H1 (cell line): ENCODE data around the gene SLC2A4. TPM values are rescaled to one million over a fixed set of nuclear protein-coding genes. Genes with fewer than 3 reads are reported as not detected.
A peak's percentile ranks its signal among the peaks of the same experiment; 100 is the strongest.

Experiments used
- CTCF ChIA-PET: fragments of 300-600 bp; sonication (Branson Sonifier 250); formaldehyde crosslinking; loops from one replicate; lab custom pipeline; 2021; ENCODE audit not compliant: partially characterized antibody; lab: Charles Lee
- POLR2A ChIA-PET: fragments of 300-600 bp; sonication (Branson Sonifier 250); formaldehyde crosslinking; loops from one replicate; lab custom pipeline; 2021; ENCODE audit warnings: inconsistent platforms; ENCODE audit not compliant: partially characterized antibody; lab: Charles Lee
- DNase-seq, 2 experiments: peaks; one replicate each; pipeline versions ENCODE4 v3.0.0 to v3.0.0-alpha.2; 2010 to 2022; ENCODE audit warnings: low spot score in 2 of 2, low read depth in 1 of 2, mixed read lengths in 1 of 2
- FAIRE-seq: peaks from 2 replicates; lab custom pipeline; 2011; peaks lifted over from hg19 to GRCh38; lab: Jason Lieb, UNC
- H2AFZ ChIP-seq: 2 replicates; pipeline ENCODE4 v1.8.1; 2012; ENCODE audit warnings: low read length, inconsistent platforms
- H2AK5ac ChIP-seq: 2 replicates; pipeline ENCODE4 v1.6.1; 2013; ENCODE audit warnings: low read depth, low read length
- H2BK120ac ChIP-seq: replicated peaks from 2 replicates; pipeline ENCODE3; 2013; ENCODE audit warnings: low read depth, low read length, inconsistent platforms
- H2BK12ac ChIP-seq: 2 replicates; pipeline ENCODE4 v1.6.1; 2013; ENCODE audit warnings: low read depth, low read length
- H2BK15ac ChIP-seq: 2 replicates; pipeline ENCODE4 v1.6.1; 2013; ENCODE audit warnings: low read length
- H2BK20ac ChIP-seq: 2 replicates; pipeline ENCODE4 v1.6.1; 2013; ENCODE audit warnings: low read length
- H2BK5ac ChIP-seq: 2 replicates; pipeline ENCODE4 v1.6.1; 2013; ENCODE audit warnings: low read depth, low read length
- H3K14ac ChIP-seq: 2 replicates; pipeline ENCODE4 v1.6.1; 2013; ENCODE audit warnings: inconsistent platforms; ENCODE audit not compliant: insufficient read length
- H3K18ac ChIP-seq: 2 replicates; pipeline ENCODE4 v1.6.1; 2013; ENCODE audit warnings: low read length; ENCODE audit errors: extremely low read depth
- H3K23ac ChIP-seq: 2 replicates; pipeline ENCODE4 v1.6.1; 2013; ENCODE audit warnings: inconsistent platforms; ENCODE audit not compliant: insufficient read length
- H3K23me2 ChIP-seq: 2 replicates; pipeline ENCODE4 v1.6.1; 2013; ENCODE audit warnings: low read depth, low read length
- H3K27ac ChIP-seq: 2 replicates; pipeline ENCODE4 v1.6.1; 2011; ENCODE audit warnings: low read depth, low read length, inconsistent platforms
- H3K27me3 ChIP-seq, 4 experiments: replicated peaks in 1 of 4; 1 replicate in 1 of 4; 2 replicates in 3 of 4; pipeline versions ENCODE4 v1.6.1 to v1.8.1; 2011 to 2013; ENCODE audit warnings: low read length in 3 of 4, mild to moderate bottlenecking in 3 of 4, inconsistent platforms in 2 of 4, mixed read lengths in 2 of 4, moderate library complexity in 1 of 4; ENCODE audit not compliant: control insufficient read depth in 3 of 4, insufficient read depth in 3 of 4; ENCODE audit errors: extremely low read depth in 1 of 4
- H3K36me3 ChIP-seq, 4 experiments: 2 replicates each; pipeline versions ENCODE4 v1.6.1 to v1.8.1; 2011 to 2013; ENCODE audit warnings: mild to moderate bottlenecking in 4 of 4, low read length in 3 of 4, moderate library complexity in 2 of 4, control low read depth in 1 of 4, inconsistent platforms in 1 of 4; ENCODE audit not compliant: insufficient read depth in 4 of 4, control insufficient read depth in 2 of 4
- H3K4ac ChIP-seq: replicated peaks from 2 replicates; pipeline ENCODE3; 2013; ENCODE audit warnings: low read length, low read depth, mixed read lengths, inconsistent platforms; ENCODE audit not compliant: insufficient read length
- H3K4me1 ChIP-seq, 4 experiments: replicated peaks in 1 of 4; 1 replicate in 1 of 4; 2 replicates in 3 of 4; pipeline versions ENCODE4 v1.6.1 to v1.8.1; 2011 to 2013; ENCODE audit warnings: low read length in 3 of 4, inconsistent platforms in 2 of 4, mixed read lengths in 1 of 4; ENCODE audit not compliant: insufficient read depth in 4 of 4, control insufficient read depth in 3 of 4
- H3K4me2 ChIP-seq, 2 experiments: 2 replicates each; pipeline versions ENCODE4 v1.6.1 to v1.8.1; 2011 to 2013; ENCODE audit warnings: low read depth in 2 of 2, low read length in 2 of 2, control low read depth in 1 of 2, inconsistent platforms in 1 of 2, mild to moderate bottlenecking in 1 of 2; ENCODE audit not compliant: insufficient read depth in 1 of 2
- H3K4me3 ChIP-seq, 4 experiments: fragments of 200-600, 300-600 bp in 1 of 4; sonication (generic), shearing (Covaris generic), sonication (Bioruptor Twin) in 1 of 4; 2 replicates each; pipeline versions ENCODE4 v1.5.1 to v1.8.1; 2011 to 2016; ENCODE audit warnings: low read length in 4 of 4, low read depth in 3 of 4, control low read depth in 2 of 4, inconsistent platforms in 2 of 4, mild to moderate bottlenecking in 2 of 4, mixed read lengths in 1 of 4, moderate library complexity in 1 of 4; ENCODE audit not compliant: insufficient read depth in 2 of 4; ENCODE audit errors: extremely low read depth in 1 of 4
- H3K56ac ChIP-seq: replicated peaks from 2 replicates; pipeline ENCODE3; 2013; ENCODE audit warnings: low read depth, mild to moderate bottlenecking, mixed read lengths, low read length, inconsistent platforms; ENCODE audit not compliant: insufficient read length
- H3K79me1 ChIP-seq: 2 replicates; pipeline ENCODE4 v1.6.1; 2013; ENCODE audit warnings: low read depth, low read length, control low read depth
- H3K79me2 ChIP-seq, 2 experiments: 2 replicates each; pipeline versions ENCODE4 v1.6.1 to v1.8.1; 2012 to 2013; ENCODE audit warnings: low read length in 2 of 2, mild to moderate bottlenecking in 2 of 2, inconsistent platforms in 1 of 2; ENCODE audit not compliant: insufficient read depth in 2 of 2, control insufficient read depth in 1 of 2
- H3K9ac ChIP-seq, 4 experiments: replicated peaks in 1 of 4; 1 replicate in 1 of 4; 2 replicates in 3 of 4; pipeline versions ENCODE4 v1.6.1 to v1.8.1; 2011 to 2013; ENCODE audit warnings: low read depth in 3 of 4, low read length in 3 of 4, control low read depth in 2 of 4, mild to moderate bottlenecking in 2 of 4, moderate library complexity in 2 of 4, inconsistent platforms in 1 of 4; ENCODE audit errors: extremely low read depth in 1 of 4
- H3K9me3 ChIP-seq, 2 experiments: 2 replicates each; pipeline versions ENCODE4 v1.6.1 to v1.8.1; 2012 to 2013; ENCODE audit warnings: mild to moderate bottlenecking in 2 of 2, moderate library complexity in 2 of 2, control low read depth in 1 of 2, inconsistent platforms in 1 of 2, low read depth in 1 of 2, low read length in 1 of 2, mixed read lengths in 1 of 2; ENCODE audit not compliant: insufficient read depth in 2 of 2
- H4K20me1 ChIP-seq, 2 experiments: replicated peaks in 1 of 2; 2 replicates each; pipeline versions ENCODE3 to v1.8.1; 2011 to 2013; ENCODE audit warnings: inconsistent platforms in 2 of 2, low read length in 2 of 2, mild to moderate bottlenecking in 1 of 2; ENCODE audit not compliant: insufficient read depth in 2 of 2, control insufficient read depth in 1 of 2
- H4K5ac ChIP-seq: 2 replicates; pipeline ENCODE4 v1.6.1; 2013; ENCODE audit warnings: low read length, low read depth, mixed read lengths, inconsistent platforms; ENCODE audit not compliant: insufficient read length
- H4K8ac ChIP-seq: 2 replicates; pipeline ENCODE4 v1.8.0; 2013; ENCODE audit warnings: mild to moderate bottlenecking, moderate library complexity, low read length, inconsistent platforms; ENCODE audit not compliant: insufficient read depth; ENCODE audit errors: extremely low read depth
- H4K91ac ChIP-seq: replicated peaks from 2 replicates; pipeline ENCODE3; 2013; ENCODE audit warnings: low read length, mixed read lengths, inconsistent platforms; ENCODE audit not compliant: insufficient read length
- ASH2L ChIP-seq: fragments of 200-600, 300-600 bp; sonication (generic); IDR thresholded peaks from one replicate; pipeline ENCODE4 v1.7.1; 2017; ENCODE audit warnings: low read length
- BRCA1 ChIP-seq: IDR thresholded peaks from 2 replicates; pipeline ENCODE4 v1.6.1; 2012; ENCODE audit warnings: low read depth, low read length, improper control_type of control experiment
- CEBPB ChIP-seq: IDR thresholded peaks from 2 replicates; pipeline ENCODE4 v1.6.1; 2012; ENCODE audit warnings: low read depth, low read length
- CREB1 ChIP-seq: IDR thresholded peaks from 2 replicates; pipeline ENCODE4 v1.6.1; 2012; ENCODE audit warnings: inconsistent platforms
- EZH2 ChIP-seq: fragments of 200-600 bp; sonication (generic); IDR thresholded peaks from 2 replicates; pipeline ENCODE4 v1.7.1; 2012; ENCODE audit warnings: low read depth, mild to moderate bottlenecking, moderate library complexity, low read length, inconsistent platforms; ENCODE audit not compliant: severe bottlenecking
- GTF2F1 ChIP-seq: IDR thresholded peaks from 2 replicates; pipeline ENCODE4 v1.6.1; 2012; ENCODE audit warnings: low read depth, low read length, improper control_type of control experiment, borderline replicate concordance
- NANOG ChIP-seq: IDR thresholded peaks from 2 replicates; pipeline ENCODE4 v1.6.1; 2011; ENCODE audit warnings: low read length, low read depth, mild to moderate bottlenecking, inconsistent platforms; ENCODE audit not compliant: insufficient read depth, poor library complexity, severe bottlenecking
- PHF8 ChIP-seq: fragments of 200-600 bp; sonication (generic); conservative IDR thresholded peaks from 2 replicates; pipeline ENCODE4 v1.7.1; 2012; ENCODE audit warnings: low read depth, mild to moderate bottlenecking, inconsistent platforms, low read length, moderate library complexity
- POLR2AphosphoS5 ChIP-seq: IDR thresholded peaks from 2 replicates; pipeline ENCODE4 v1.6.1; 2011; ENCODE audit warnings: low read depth, low read length
- SIN3A ChIP-seq, 2 experiments: IDR thresholded peaks in 1 of 2; conservative IDR thresholded peaks in 1 of 2; 2 replicates each; pipeline ENCODE4 v1.6.1; 2011 to 2012; ENCODE audit warnings: low read length in 2 of 2, improper control_type of control experiment in 1 of 2, low read depth in 1 of 2, mild to moderate bottlenecking in 1 of 2
- SP1 ChIP-seq: IDR thresholded peaks from 2 replicates; pipeline ENCODE4 v1.6.1; 2011; ENCODE audit warnings: low read depth, low read length
- SP2 ChIP-seq: IDR thresholded peaks from 2 replicates; pipeline ENCODE4 v1.6.1; 2012; ENCODE audit warnings: mild to moderate bottlenecking, low read length, inconsistent platforms
- WGBS, 2 experiments: shearing (Covaris generic) in 1 of 2; methylation state at CpG; one replicate each; pipeline versions ENCODE4 v1.1.6 to v1.1.7; 2013 to 2015; ENCODE audit warnings: low lambda C conversion rate in 2 of 2, mixed read lengths in 2 of 2, inconsistent platforms in 1 of 2, low coverage in 1 of 2, missing lambda C conversion rate in 1 of 2; ENCODE audit not compliant: insufficient replicate concordance in 2 of 2, insufficient coverage in 1 of 2, insufficient read length in 1 of 2; ENCODE audit errors: extremely low coverage in 1 of 2, missing lambda C conversion rate in 1 of 2; 5-methylcytosine and 5-hydroxymethylcytosine counted together
- polyA plus RNA-seq, 7 experiments: library from polyadenylated mRNA; depleted of rRNA in 3 of 7; stranded (reverse) in 5 of 7; unstranded in 2 of 7; fragments of >200 nt in 5 of 7; fragments of 200-250 nt in 2 of 7; gene quantifications; 1 replicate in 5 of 7; 2 replicates in 1 of 7; 4 replicates in 1 of 7; pipeline versions ENCODE4 v1.2.1 to v1.2.3, GENCODE V29; 2011 to 2013; ENCODE audit warnings: missing spikeins in 2 of 7, mixed read lengths in 2 of 7
- total RNA-seq: library from RNA; stranded (reverse); fragmentation: NEBNext Ultra II Directional; extraction: Animal tissue kit (Norgen Biotek cat#: 25700); gene quantifications from 2 replicates; pipeline ENCODE4 v1.2.1, GENCODE V29; 2021

Gene SLC2A4
- total and polyA plus RNA-seq, 2 of the 8 experiments (the other 6 are each of a cell fraction or from before 2014, with no cell fraction given), result 5.7 to 6.9 TPM

DNA sequence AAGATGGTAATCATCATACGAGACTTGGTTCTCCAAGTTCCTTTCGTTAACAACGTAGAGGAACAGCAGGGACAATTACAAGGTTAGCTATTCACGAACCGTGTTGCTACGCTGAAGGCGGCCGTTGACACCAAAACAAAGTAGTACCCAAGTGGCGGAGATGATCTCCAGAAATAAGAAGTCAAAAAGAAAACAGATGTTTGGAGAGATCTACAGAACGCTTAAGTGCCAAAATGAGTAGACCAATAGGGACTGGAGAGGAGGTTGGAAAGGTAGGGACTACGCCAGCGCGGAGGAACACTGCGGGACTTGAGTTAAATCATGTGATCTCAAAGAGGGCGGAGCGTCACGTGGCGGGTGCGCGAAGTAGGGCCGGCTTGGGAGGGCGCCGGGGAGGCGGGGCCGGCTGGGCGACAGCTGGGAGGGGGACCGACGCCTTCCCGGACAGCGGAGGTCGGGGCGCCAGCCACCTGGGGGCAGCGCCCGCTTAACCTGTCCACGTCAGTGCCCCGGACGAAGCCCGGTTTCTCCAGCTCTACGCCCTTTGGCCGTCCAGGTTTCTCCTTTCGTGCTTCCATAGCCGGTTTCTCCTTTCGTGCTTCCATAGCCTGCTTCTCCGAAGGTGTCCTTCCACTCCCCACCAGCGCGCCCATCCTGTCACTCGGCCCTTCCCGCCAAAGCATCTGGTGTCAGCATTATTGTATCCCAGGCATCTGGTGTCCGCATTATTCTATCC, 38.6 kb upstream of the SLC2A4 start:
- Histone ChIP-seq H2BK20ac (no peak overlapping the region), H2BK5ac (peak overlapping the region; percentile 99), H2BK12ac (peak overlapping the region; percentile 62; the same call in 1 of the 2 replicates), H2BK120ac (peak overlapping the region; percentile 34), H3K79me1 (peaks cover 4% of the 10 kb centered on the region; the same call in 1 of the 2 replicates), H4K91ac (no peak overlapping the region), H3K18ac (peak overlapping the region; percentile 98), H3K9me3 (no peaks in the 10 kb centered on the region), H2BK15ac (no peak overlapping the region), H3K27ac (peak overlapping the region; percentile 94), H4K8ac (peak overlapping the region; percentile 39; the same call in 1 of the 2 replicates), H2AFZ (peak overlapping the region; percentile 92), H3K4me3 (peak overlapping the region; percentile 73 to 90 (median 84)), H3K4me2 (peak overlapping the region; percentile 92 to 93), H3K4ac (peak overlapping the region; percentile 45), H3K36me3 (peaks cover 9 to 39% (median 23%) of the 10 kb centered on the region in 4 experiments; a peak in 6 of 8 replicates), H3K23ac (no peak overlapping the region), H3K27me3 (no peaks in the 10 kb centered on the region), H2AK5ac (peak overlapping the region; percentile 45; the same call in 1 of the 2 replicates), H3K9ac (peak overlapping the region; percentile 11 to 98 (median 90)), H3K4me1 (peaks cover 5 to 13% (median 6%) of the 10 kb centered on the region in 4 experiments; a peak in 6 of 7 replicates), H3K56ac (peak overlapping the region; percentile 63), H3K79me2 (peaks cover 0 to 39% of the 10 kb centered on the region in 2 experiments; a peak in 2 of 4 replicates), H3K23me2 (peaks cover 18% of the 10 kb centered on the region), H3K14ac (no peak overlapping the region), H4K20me1 (peaks cover 0 to 2% of the 10 kb centered on the region in 2 experiments), H4K5ac (peak overlapping the region; percentile 84)
- peak in 1 of 2 experiments; percentile 96 for DNase-seq
- POLR2A ChIA-PET, result interaction anchor here (0.9 to 19.7 kb wide), 18 partner anchors 6 to 346 kb away, joined by 3 to 386 read pairs (median 8); partner anchors contain the start of genes ACADVL, CD68, CLDN7 and CTDNEP1
- CTCF ChIA-PET, result interaction anchor here (0.8 to 4.1 kb wide), 6 partner anchors 22 to 107 kb away, joined by 3 to 27 read pairs (median 6); partner anchors contain the start of genes ACADVL and SLC2A4
- FAIRE-seq, result peak; percentile 65
- 4% methylated on average over 47 of the region's 49 CpGs; no CpG with 5 or more reads in 1 of the 2 experiments for WGBS, 2 experiments
- TF ChIP-seq BRCA1 (no peak), ASH2L (peak; percentile 89), NANOG (no peak), CREB1 (peak; percentile 75), PHF8 (no peak; the same call in 1 of the 2 replicates), SP1 (peak; percentile 89), POLR2AphosphoS5 (peak; percentile 23; the same call in 1 of the 2 replicates), CEBPB (no peak), GTF2F1 (no peak), EZH2 (no peak), SP2 (no peak), SIN3A (conservative IDR thresholded peaks at IDR 0.05 in 1 of 2, IDR thresholded peaks at IDR 0.05 in 1 of 2; ENCODE audit: low read depth in 1 of 2, low read length in 2 of 2) (peak; percentile 97 to 99)
